Epithelial cell of proximal tubule (primary cell): ENCODE results near the gene NEK7. TPM values are rescaled to one million over a fixed set of nuclear protein-coding genes. Genes with fewer than 3 reads are reported as not detected.
"Not testable (repeated sequence)": the region's sequence is repeated elsewhere in the genome, so short reads cannot be mapped to it uniquely, and the experiment has no call there.

ENCODE experiments used
- DNase-seq: peaks from one replicate; pipeline ENCODE4 v3.0.0-alpha.2; 2011; ENCODE audit warnings: low read depth
- H3K4me3 ChIP-seq: 2 replicates; pipeline ENCODE4 v1.5.1; 2011; ENCODE audit warnings: low read depth, mild to moderate bottlenecking, low read length
- total RNA-seq: library from RNA; depleted of rRNA; stranded (reverse); fragments of >200 nt; gene quantifications from 2 replicates; pipeline ENCODE4 v1.2.3, GENCODE V29; 2015
- TF ChIP-seq, protein P1 (sequence below): conservative IDR thresholded peaks from 2 replicates; pipeline ENCODE4 v1.5.1; 2012; ENCODE audit warnings: low read depth, mild to moderate bottlenecking, low read length

Gene NEK7
- total RNA-seq, 1 donor from 2014 or later: 20.5 TPM

DNA sequence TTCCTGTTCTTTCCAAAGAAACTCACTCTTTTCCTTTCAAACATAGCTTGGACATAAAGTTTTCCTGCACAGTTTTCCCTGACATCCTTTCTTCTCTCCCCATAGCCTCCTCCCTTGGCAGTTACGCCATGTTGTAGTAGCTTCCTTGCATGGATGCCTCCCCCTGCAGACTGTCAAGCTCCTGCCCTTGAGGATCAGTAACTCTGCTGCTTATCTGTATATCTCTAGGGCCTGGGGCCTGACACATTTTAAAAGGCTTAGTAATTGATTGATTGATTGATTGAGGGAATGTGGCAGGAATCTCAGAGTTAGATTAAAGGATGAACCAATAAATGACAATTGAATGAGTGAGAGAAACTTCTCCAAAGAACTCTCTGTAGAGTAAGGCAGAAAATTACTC is 143.7 kb downstream of the NEK7 start:
- TF ChIP-seq, protein P1, sequence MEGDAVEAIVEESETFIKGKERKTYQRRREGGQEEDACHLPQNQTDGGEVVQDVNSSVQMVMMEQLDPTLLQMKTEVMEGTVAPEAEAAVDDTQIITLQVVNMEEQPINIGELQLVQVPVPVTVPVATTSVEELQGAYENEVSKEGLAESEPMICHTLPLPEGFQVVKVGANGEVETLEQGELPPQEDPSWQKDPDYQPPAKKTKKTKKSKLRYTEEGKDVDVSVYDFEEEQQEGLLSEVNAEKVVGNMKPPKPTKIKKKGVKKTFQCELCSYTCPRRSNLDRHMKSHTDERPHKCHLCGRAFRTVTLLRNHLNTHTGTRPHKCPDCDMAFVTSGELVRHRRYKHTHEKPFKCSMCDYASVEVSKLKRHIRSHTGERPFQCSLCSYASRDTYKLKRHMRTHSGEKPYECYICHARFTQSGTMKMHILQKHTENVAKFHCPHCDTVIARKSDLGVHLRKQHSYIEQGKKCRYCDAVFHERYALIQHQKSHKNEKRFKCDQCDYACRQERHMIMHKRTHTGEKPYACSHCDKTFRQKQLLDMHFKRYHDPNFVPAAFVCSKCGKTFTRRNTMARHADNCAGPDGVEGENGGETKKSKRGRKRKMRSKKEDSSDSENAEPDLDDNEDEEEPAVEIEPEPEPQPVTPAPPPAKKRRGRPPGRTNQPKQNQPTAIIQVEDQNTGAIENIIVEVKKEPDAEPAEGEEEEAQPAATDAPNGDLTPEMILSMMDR: no peak
- DNase-seq: no peak
- H3K4me3 ChIP-seq: no peak overlapping the region

DNA sequence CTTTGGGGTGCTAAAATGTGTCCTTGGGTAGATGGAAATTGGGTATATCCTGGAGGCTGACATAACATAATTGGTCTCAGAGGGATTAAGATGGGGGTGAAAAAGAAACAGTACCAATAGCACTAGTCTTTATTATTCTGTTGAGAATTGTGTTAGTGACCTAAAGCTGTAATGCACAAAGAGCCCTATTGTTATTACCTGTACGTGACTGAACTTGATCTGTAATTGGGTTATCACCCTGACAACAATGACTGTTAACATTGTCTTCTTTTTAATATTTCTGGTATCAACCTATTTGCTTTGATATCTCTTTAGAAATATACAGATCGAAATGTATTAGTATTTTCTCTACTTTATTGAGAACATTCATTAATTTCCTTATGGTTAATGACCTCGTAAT is 147.6 kb downstream of the NEK7 start:
- no peak overlapping the region for H3K4me3 ChIP-seq
- TF ChIP-seq, protein P1: no peak
- DNase-seq: no peak

DNA sequence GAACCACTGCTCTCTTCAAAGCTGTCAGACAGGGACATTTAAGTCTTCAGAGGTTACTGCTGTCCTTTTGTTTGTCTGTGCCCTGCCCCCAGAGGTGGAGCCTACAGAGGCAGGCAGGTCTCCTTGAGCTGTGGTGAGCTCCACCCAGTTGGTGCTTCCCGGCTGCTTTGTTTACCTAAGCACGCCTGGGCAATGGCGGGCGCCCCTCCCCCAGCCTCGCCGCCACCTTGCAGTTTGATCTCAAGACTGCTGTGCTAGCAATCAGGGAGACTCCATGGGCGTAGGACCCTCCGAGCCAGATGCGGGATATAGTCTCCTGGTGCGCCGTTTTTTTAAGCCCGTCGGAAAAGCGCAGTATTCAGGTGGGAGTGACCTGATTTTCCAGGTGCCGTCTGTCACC is 158.0 kb downstream of the NEK7 start:
- H3K4me3 ChIP-seq, DNase-seq: not testable (repeated sequence)

DNA sequence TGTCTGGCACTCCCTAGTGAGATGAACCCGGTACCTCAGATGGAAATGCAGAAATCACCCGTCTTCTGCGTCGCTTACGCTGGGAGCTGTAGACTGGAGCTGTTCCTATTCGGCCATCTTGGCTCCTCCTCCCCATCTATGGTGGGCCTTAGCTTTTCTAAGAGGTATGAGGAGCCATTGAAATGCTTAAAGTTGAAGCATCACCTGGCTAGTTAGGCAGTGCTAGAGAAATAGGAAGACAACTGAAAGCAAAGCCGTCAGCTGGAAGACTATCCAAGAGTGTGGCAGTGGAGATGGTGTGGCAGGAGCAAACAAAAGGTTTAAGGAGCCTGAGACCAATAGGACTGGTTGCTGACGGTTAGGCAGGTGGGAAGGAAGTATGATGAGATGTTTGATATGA is 158.5 kb downstream of the NEK7 start:
- not testable (repeated sequence) for H3K4me3 ChIP-seq, DNase-seq

DNA sequence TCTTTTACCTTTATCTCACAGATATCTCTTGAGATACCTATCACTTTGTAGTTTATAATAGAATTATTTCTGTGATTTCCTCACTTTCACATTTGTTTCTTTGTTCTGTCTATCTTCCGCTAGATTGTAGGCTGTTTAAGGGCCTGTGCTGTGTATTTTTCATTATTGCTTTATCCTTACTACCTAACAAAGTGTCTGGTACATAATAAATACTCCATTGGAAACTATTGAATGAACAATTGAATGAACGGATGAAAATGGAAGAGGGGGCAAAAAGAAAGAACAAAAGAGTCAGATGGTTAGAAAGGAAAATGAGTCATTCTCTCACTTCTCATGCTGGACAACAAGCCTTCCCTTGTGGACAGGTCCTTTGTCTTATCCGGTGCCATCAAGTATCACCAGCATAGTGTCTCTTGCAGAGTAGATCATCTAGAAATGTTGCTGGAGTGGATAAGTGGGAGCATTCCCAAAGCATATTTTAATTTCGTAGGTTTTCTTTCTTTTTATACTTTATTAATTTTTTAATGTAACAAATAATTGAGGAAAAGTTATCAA is 159.8 kb downstream of the NEK7 start:
- no peak overlapping the region for H3K4me3 ChIP-seq
- TF ChIP-seq, protein P1: no peak
- DNase-seq: no peak

DNA sequence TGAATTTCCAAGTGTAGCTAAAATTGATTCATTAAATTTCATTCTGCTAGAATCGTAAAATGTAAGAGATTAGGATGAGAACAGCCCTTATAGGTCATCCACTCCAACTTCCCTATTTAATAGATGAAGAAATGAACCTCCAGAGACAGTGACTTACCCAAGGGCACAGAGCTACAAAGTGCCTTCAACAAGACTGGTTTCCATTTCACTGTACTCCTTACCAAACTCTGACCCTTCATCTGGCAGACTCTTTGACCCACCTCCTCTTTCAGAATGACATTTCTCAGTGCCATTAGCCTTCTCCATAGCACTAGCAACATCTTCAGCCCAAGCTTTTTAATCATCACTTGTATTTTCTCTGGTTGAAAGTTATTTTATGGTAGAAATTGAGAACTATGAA is 161.3 kb downstream of the NEK7 start:
- TF ChIP-seq, protein P1: no peak
- no peak overlapping the region for H3K4me3 ChIP-seq
- DNase-seq: no peak

DNA sequence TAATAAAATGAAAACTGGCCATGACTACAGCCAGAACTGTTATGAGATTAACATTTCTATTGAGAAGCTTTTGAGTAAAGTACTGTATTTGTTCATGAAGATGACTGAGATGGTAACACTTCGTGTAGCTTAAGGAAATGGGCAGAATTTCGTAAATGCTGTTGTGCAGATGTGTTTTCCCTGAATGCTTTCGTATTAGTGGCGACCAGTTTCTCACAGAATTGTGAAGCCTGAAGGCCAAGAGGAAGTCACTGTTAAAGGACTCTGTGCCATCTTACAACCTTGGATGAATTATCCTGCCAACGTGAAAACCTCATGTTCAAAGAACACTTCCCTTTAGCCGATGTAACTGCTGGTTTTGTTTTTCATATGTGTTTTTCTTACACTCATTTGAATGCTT is 164.0 kb downstream of the NEK7 start:
- DNase-seq: no peak
- TF ChIP-seq, protein P1: no peak

DNA sequence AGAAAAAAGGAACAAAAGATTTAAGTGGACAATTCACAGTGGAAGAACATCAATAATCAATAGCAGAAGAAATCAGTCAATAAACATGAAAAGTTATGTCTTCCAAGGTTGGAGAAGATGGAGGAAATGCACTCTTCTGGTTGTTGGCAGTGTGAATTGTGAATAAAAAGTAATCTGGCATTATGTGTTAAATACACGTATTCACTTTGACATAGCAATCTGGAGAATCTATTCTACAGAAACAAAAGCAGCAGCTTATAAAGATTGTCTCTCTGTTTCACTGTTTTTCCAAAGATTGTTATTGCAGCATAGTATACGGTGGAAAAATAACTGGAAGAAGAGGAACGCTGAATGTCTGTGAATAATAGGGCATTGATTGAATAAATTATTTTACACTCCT is 169.4 kb downstream of the NEK7 start:
- H3K4me3 ChIP-seq: no peak overlapping the region
- DNase-seq: no peak
- TF ChIP-seq, protein P1: no peak

More for the DNA sequence above, 164.0 kb downstream of the NEK7 start:
- no peak overlapping the region for H3K4me3 ChIP-seq
